Spleen (tissue), 7 donors: Measurements from ENCODE around the gene NEDD4L.

Experiments
- CTCF ChIP-seq, 11 experiments: fragments of 200-600 bp in 7 of 11; fragments of 450-650 bp in 4 of 11; sonication (generic) in 4 of 11; IDR thresholded peaks in 8 of 11; conservative IDR thresholded peaks in 3 of 11; 1 replicate in 7 of 11; 2 replicates in 4 of 11; pipeline versions ENCODE4 v1.4.0 to v1.8.0; 2016 to 2021; ENCODE audit warnings: antibody characterized with exemption in 11 of 11, inconsistent platforms in 4 of 11, mild to moderate bottlenecking in 1 of 11
- POLR2A ChIP-seq, 3 donors: fragments of 450-650 bp; IDR thresholded peaks; one replicate each; pipeline ENCODE4 v1.5.1; 2017; ENCODE audit warnings: antibody characterized with exemption in 3 of 3, mild to moderate bottlenecking in 1 of 3
- POLR2AphosphoS5 ChIP-seq, 3 donors: sonication (generic); formaldehyde crosslinking; IDR thresholded peaks; one replicate each; pipeline ENCODE4 v1.5.1; 2017; ENCODE audit warnings: antibody characterized with exemption in 3 of 3
- donor health status: DM: no; HTN: no; CAD: no; lungs with moderate emphysema.
- donor health status: DM: no; HTN: no; CAD: no.
- donor health status: DM: no; HTN: no; CAD: no.

GRCh38 chr18:58212274-58212673 lies 168.2 kb downstream of the NEDD4L start:
- TF ChIP-seq CTCF (IDR thresholded peaks at IDR 0.05 in 8 of 11, conservative IDR thresholded peaks at IDR 0.05 in 3 of 11) (no peak), POLR2A (IDR thresholded peaks at IDR 0.05) (no peak), POLR2AphosphoS5 (IDR thresholded peaks at IDR 0.05) (no peak)
